ENCODE results near the gene TRAPPC13.

TRAPPC13 gene

GRCh38 chr5:65654713-65655112 is 29.9 kb downstream of the TRAPPC13 start:
- TF ChIP-seq REST (IDR thresholded peaks at IDR 0.05; ENCODE audit: insufficient read depth in 1 of 2, low read depth in 2 of 2, low read length in 2 of 2) (no peak), FOXP2 (optimal IDR thresholded peaks at IDR 0.05; ENCODE audit: borderline replicate concordance, extremely low read depth, extremely low read length, insufficient read depth) (no peak), TAF1 (IDR thresholded peaks at IDR 0.05; ENCODE audit: borderline replicate concordance, insufficient read depth, low read length) (no peak), SIN3A (IDR thresholded peaks at IDR 0.05; ENCODE audit: borderline replicate concordance, insufficient read depth, low read length) (no peak), POLR2AphosphoS5 (IDR thresholded peaks at IDR 0.05; ENCODE audit: low read depth, low read length) (no peak)

DNA sequence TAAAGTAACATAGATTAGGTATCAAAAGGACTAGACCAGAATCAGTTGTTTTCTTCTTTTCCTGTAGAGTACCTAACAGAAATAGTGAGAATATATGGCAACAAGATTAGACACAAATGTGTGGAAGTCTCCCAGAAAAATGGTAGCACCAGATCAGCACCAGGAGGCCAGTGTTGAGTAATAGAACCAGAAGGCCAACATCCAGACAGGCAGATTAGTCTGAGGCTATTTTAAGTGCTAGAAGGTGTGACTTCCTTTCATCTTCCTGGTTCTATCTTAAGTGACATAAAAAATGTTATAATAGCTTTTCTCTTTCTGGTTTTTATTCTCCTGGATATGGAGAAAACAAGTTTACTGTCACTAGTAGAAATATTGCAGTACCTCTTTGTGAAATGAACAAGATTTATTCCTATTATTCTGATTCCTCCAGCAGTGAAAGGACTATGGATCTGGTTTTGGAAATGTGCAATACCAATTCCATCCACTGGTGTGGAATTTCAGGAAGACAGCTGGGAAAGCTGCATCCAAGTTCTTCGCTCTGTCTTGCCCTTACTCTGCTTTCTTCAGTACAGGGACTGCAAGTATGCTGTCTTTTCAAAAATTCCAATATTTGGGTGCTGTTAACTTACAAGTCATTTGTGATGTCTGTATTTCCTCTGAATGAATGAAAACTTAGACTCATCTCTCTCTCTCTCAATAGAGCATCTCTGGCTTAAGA is 39.1 kb downstream of the TRAPPC13 start:
- TF ChIP-seq TAF1 (IDR thresholded peaks at IDR 0.05; ENCODE audit: borderline replicate concordance, insufficient read depth, low read length) = no peak
- no peak for TF ChIP-seq FOXP2 (optimal IDR thresholded peaks at IDR 0.05; ENCODE audit: borderline replicate concordance, extremely low read depth, extremely low read length, insufficient read depth)
- TF ChIP-seq SIN3A (IDR thresholded peaks at IDR 0.05; ENCODE audit: borderline replicate concordance, insufficient read depth, low read length) = no peak
- TF ChIP-seq REST (IDR thresholded peaks at IDR 0.05; ENCODE audit: insufficient read depth in 1 of 2, low read depth in 2 of 2, low read length in 2 of 2) = no peak
- TF ChIP-seq POLR2AphosphoS5 (IDR thresholded peaks at IDR 0.05; ENCODE audit: low read depth, low read length) = no peak

- TF ChIP-seq TAF1 (IDR thresholded peaks at IDR 0.05; ENCODE audit: borderline replicate concordance, insufficient read depth, low read length) = no peak
- no peak for TF ChIP-seq POLR2AphosphoS5 (IDR thresholded peaks at IDR 0.05; ENCODE audit: low read depth, low read length)
- no peak for TF ChIP-seq SIN3A (IDR thresholded peaks at IDR 0.05; ENCODE audit: borderline replicate concordance, insufficient read depth, low read length)
- TF ChIP-seq FOXP2 (optimal IDR thresholded peaks at IDR 0.05; ENCODE audit: borderline replicate concordance, extremely low read depth, extremely low read length, insufficient read depth) = no peak
- no peak for TF ChIP-seq REST (IDR thresholded peaks at IDR 0.05; ENCODE audit: insufficient read depth in 1 of 2, low read depth in 2 of 2, low read length in 2 of 2)
Measured at GRCh38 chr5:65668696-65669095, 43.9 kb downstream of the TRAPPC13 start.

DNA sequence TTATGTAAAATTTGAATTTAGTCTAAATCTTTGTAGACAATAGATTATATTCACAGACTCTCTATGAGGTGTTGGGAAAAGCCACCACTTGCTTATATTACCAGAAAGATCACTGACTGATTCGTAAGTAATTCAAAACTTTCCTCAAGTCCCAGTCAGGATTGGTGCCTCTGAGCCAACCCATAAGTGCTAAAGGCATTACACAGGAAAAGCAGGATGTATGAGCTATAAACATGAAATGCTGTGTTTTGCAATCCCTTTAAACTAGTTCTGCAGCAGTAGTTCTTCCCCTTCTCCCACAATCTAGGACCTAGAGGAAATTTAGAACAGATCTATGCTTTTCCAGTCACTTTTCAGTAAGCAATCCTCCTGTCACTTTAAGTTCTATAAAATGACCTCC is 48.0 kb downstream of the TRAPPC13 start:
- TF ChIP-seq FOXP2 (optimal IDR thresholded peaks at IDR 0.05; ENCODE audit: borderline replicate concordance, extremely low read depth, extremely low read length, insufficient read depth) (no peak), TAF1 (IDR thresholded peaks at IDR 0.05; ENCODE audit: borderline replicate concordance, insufficient read depth, low read length) (no peak), REST (IDR thresholded peaks at IDR 0.05; ENCODE audit: insufficient read depth in 1 of 2, low read depth in 2 of 2, low read length in 2 of 2) (no peak), SIN3A (IDR thresholded peaks at IDR 0.05; ENCODE audit: borderline replicate concordance, insufficient read depth, low read length) (no peak), POLR2AphosphoS5 (IDR thresholded peaks at IDR 0.05; ENCODE audit: low read depth, low read length) (no peak)
